ENCODE measurements around the gene PGP.

Gene PGP

DNA sequence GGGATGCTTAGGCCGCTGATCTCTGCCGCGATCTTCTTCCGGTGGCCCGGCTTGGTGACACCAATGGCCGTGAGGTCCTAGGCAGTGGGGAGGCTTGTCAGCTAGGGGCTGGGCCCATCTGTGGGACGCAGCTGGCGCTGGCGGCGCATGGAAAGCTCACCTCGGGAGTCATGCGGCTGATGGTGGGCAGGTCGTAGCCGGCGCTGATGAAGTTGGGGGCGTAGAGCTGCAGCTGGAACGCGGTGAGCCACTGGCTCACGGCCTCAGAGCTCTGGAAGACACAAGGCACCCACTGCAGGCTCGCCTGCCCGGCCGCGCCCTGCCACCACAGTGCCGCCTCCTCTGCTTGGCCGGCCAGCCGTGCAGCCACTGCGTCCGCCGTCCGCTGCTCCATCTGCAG, 31.0 kb downstream of the PGP start:
- no peak for DNase-seq (ENCODE audit: low read depth in 2 of 2)

DNA sequence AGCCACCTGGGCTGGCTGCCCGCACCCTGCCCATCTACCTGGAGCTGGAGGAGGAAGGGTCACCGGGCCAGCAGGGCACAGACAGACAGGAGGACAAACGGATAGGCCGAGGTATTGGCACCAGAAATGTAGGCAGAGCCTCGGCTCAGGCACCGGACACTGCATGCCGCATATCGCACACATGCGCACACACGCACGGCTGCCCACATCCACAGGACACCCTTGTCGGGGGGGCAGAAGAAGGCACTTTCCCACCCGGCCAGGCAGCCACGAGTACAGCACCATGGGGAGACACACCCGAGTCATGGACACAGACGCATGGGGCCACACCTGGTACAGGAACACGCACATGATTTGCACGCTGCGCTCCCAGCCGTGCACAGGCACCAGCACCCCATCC, 32.7 kb downstream of the PGP start:
- no peak for DNase-seq (ENCODE audit: low read depth in 2 of 2)

- DNase-seq (ENCODE audit: low read depth in 2 of 2), result no peak
These were observed 33.4 kb downstream of the PGP start for GRCh38 chr16:2180962-2181923.

- DNase-seq (ENCODE audit: low read depth in 2 of 2), result no peak
These were observed 34.2 kb downstream of the PGP start for GRCh38 chr16:2180461-2180860.

GRCh38 chr16:2179576-2179975, 35.1 kb downstream of the PGP start:
- no peak for DNase-seq (ENCODE audit: low read depth in 2 of 2)

DNA sequence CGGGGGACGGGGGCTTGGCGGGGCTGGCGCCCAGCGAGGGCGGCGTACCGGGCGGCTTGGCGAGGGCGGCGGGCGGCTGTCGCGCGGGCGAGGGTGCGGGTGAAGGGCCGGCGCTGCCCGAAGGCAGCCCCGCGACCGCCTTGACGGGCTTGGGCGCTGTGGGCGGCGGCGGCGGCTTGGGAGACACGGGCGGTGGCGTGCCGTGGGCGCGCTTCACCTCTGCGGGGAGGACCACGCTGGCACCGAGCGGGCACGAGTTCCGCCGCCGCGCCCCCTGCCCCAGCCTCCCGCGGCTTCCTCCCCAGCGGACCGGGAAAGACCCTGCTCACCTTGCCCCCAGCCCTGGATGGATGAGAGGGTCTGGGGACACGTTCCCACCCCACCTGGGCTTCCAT, 35.5 kb downstream of the PGP start:
- DNase-seq (ENCODE audit: low read depth in 2 of 2), result no peak

DNA sequence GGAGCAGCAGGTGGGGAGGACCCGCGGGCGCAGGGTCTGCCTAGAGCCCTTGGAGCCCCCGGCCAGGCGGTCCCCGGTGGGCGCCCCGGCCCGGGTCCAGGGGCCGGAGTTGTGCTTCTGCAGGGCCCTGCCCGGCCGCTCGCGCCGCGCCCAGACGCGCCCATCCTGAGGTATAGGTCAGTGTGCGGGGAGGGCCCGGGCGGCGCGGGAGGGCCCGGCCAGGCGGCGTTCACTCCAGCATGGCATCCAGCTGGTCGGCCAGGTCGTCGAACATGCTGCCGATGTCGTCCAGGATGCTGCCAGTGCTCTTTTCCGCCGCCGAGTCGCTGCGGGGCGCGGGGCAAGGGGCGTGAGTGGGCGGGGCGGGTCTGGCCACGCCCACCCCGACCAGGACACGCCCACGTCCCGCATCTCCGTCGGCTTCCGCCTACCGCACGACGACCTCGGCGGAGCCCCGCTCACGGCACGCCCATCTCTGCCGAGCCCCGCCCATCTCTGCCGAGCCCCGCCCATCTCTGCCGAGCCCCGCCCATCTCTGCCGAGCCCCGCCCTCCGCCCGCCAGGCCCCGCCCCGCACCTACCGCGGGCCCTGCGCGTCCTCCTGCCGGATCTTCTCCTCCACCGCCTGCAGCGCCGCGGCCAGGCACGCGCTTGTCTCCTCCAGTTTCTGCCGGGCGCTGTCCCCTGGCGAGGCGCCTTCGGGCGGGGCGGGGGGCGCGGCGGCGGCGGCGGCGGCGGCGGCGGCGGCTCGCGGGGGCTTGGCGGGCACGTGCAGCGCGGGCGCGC, 36.1 kb downstream of the PGP start:
- DNase-seq (ENCODE audit: low read depth in 2 of 2), result no peak

- DNase-seq (ENCODE audit: low read depth in 2 of 2), result no peak
These were observed 37.1 kb downstream of the PGP start for GRCh38 chr16:2177561-2177960.

GRCh38 chr16:2177101-2177500, 37.5 kb downstream of the PGP start:
- no peak for DNase-seq (ENCODE audit: low read depth in 2 of 2)

DNA sequence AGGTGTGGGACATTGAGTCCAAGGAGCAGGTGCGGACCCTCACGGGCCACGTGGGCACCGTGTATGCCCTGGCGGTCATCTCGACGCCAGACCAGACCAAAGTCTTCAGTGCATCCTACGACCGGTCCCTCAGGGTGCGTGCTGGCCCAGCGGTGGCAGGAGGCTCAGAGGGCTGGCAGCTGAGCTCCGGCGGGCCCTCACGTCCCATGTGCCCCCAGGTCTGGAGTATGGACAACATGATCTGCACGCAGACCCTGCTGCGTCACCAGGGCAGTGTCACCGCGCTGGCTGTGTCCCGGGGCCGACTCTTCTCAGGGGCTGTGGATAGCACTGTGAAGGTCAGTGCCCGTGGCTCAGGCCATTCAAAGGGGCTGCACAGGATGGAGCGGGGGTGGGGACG, 38.6 kb downstream of the PGP start:
- no peak for DNase-seq (ENCODE audit: low read depth in 2 of 2)

- no peak for DNase-seq (ENCODE audit: low read depth in 2 of 2)
These were observed 39.2 kb downstream of the PGP start for GRCh38 chr16:2175454-2175853.

DNA sequence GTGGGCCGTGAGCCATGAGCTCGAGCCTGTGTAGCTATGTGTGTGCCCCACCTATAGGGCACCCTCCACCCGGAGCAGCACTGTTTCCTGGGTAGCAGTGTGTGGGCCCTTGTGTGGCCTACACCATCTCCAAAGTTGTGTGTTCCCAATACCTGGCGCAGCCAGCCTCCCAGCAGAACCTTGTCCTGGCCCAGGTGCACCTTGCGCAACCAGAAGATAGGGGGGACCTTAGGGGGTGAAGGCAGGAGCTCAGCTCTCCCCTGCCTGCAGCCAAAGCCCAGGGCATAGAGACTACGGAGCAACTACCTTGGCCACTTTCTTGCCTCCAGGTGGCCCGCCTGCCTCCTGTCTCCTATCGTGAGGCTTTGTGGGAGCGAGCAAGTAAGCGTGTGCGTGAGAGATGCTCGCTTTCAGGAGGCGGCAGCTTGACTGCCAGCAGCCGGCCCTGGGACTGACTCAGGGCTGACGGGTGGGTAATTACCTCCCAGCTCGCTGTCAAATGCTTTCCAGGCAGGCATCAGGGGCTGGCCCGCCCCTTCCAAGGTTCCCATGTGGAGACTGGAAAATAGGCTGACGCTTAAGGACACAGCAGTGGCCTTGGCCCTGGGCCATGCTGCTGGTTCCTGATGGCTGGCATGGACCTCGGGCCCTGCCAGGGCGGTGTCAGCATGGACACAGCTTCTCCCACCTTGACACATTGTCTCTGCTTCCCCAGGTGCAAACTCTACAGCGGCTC, 40.1 kb downstream of the PGP start:
- no peak for DNase-seq (ENCODE audit: low read depth in 2 of 2)

DNA sequence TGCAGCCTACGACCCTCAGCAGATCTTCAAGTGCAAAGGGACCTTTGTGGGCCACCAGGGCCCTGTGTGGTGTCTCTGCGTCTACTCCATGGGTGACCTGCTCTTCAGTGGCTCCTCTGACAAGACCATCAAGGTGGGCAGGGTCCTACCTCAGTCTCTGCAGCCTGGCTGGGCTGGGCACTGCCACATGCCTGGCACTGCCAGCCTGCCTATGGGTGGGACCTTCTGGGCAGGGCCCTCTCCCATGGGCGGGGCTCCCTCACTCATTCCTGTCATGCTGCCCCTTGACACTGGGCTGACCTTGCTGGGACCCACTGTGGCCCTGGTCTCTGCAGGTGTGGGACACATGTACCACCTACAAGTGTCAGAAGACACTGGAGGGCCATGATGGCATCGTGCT, 40.7 kb downstream of the PGP start:
- DNase-seq (ENCODE audit: low read depth in 2 of 2), result no peak

- DNase-seq (ENCODE audit: low read depth in 2 of 2), result no peak
These were observed 41.3 kb downstream of the PGP start for GRCh38 chr16:2173366-2173765.

DNA sequence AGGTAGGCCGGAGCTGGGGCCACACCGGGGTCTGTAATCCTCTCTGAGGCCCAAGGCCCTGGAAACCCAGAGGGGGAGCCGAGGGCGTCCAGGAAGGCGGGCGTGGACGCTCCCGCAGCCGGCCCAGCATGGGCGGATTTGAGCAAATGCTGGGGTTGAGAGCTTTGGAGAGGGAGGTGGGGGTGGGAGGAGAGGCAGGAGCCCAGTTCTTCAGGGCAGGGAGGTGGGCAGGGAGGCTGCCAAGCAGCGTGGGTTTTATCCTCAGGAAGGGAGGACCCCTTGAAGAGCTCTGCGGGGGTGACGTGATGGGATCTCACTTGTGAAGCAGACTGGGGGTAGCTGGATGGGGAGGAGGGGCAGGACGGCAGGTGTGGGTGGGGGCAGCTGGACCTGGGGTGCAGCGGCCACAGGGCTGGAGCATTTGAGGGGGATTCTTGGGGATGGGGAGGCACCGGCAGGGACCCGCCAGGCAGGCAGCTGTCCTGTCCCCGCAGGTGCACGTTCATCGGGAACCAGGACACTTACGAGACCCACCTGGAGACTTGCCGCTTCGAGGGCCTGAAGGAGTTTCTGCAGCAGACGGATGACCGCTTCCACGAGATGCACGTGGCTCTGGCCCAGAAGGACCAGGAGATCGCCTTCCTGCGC, 41.8 kb downstream of the PGP start:
- no peak for DNase-seq (ENCODE audit: low read depth in 2 of 2)

DNA sequence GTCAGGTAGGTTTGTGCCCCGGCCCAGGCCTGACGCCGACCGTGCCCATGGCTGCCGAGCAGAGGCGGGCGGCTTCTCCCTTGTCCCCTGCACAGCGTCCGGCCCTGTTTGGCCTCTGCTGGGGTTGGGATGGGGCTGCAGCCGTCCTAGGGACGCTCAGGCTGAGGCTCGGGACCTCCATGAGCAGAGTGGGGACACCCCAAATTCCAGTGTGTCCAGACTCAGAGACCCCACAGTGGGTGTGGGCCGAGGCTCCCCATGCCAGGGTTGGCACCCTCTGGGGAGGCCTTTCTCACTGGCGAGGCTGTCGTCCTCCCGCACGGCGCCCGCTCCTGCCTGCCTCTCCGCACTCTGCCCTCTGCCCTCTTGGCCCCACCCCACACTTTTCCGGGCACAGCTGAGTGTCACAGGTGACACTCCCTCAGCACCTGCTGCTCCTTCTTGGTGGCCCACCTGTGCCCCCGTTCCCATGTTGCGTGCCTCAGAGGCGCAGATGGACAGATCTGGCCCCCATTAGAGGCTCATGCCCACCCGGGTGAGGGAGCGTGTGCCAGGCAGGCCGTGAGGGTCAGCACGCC, 43.0 kb downstream of the PGP start:
- DNase-seq (ENCODE audit: low read depth in 2 of 2), result no peak

DNA sequence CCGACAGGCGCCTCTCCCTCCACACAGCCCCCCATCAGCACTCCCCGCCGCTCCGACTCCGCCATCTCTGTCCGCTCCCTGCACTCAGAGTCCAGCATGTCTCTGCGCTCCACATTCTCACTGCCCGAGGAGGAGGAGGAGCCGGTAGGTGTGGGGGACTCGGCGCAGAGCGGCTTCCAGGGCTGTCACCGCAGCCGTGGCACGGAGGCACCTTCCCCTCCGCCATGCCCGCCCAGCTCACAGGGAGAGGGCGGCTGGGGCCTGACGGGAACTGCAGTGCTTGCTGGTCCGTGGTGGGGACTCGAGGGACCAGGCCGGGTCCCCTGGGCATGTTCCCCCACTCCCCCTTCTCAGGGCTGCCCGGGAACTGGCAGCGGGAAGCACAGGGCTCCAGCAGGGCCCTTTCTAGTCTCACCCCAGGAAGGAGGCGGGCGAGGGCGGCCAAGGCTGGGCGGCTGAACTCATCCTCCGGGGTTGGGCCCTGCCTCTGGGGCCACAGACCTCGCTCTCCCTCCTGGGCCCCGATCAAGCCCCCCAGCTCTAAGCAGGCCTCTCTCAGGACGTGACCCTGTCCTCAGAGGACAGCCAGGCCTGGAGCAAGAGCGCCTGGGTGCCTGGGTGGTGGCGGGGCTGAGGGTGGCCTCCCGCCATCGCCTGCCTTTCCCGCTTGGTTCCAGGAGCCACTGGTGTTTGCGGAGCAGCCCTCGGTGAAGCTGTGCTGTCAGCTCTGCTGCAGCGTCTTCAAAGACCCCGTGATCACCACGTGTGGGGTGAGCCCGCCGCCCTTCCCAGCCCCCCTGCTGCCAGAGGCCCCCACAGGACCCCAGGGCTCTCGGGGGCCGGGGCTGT, 43.8 kb downstream of the PGP start:
- DNase-seq (ENCODE audit: low read depth in 2 of 2), result no peak

- no peak for DNase-seq (ENCODE audit: low read depth in 2 of 2)
These were observed 44.6 kb downstream of the PGP start for GRCh38 chr16:2170080-2170479.

DNA sequence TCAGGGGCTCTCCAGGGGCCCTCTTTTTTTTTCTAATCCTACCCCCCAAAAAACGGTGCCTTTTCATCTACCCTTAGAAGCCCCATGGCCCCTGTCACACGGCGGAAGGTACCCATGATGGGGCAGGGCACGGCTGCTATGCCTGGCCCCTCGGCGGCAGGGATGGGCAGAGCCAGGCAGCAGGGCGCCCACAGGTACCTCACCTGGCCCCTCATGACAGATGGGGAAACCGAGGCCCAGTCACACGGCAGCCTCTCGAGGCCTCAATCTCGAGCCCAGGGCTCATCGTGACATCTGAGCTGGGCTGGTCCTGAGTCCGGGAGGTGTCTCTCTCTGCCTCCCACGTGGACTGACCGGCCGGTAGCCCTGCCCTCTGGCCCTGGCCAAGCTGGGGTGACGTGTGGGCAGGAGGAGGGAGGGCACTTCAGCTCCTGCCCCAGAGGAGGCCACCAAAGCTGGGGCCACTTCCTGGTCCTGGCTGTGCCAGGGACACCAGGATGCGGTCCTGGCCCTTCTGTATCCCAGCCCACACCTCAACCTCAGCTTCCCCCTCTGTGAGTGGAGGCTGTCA, 47.5 kb downstream of the PGP start:
- DNase-seq (ENCODE audit: low read depth in 2 of 2), result no peak

Measured in activated CD8-positive, alpha-beta memory T cell treated with anti-CD3 and anti-CD28 coated beads for 4 hours (primary cell).